Right ventricle myocardium inferior (tissue), 1 donor: ENCODE data around the gene TUBA4A. TPM values are rescaled to one million over a fixed set of nuclear protein-coding genes. Genes with fewer than 3 reads are reported as not detected.
A peak's percentile ranks its signal among the peaks of the same experiment; 100 is the strongest.
"Not testable (repeated sequence)": the region's sequence is repeated elsewhere in the genome, so short reads cannot be mapped to it uniquely, and the experiment has no call there.

Source experiments
- ATAC-seq: fragments of 200-7000 bp; cut with Tn5 transposase; one replicate; pipeline ENCODE4 v1.9.1; 2020; ENCODE audit warnings: mild to moderate bottlenecking, moderate library complexity
- DNase-seq: peaks from one replicate; pipeline ENCODE4 v3.0.0; 2021; ENCODE audit errors: missing footprints
- intact Hi-C: fragments of 100-400 bp; cut with DNase I; formaldehyde crosslinking; loops from one replicate; pipeline ENCODE4 v1.11.0; 2022
- total RNA-seq: library from RNA; stranded (reverse); fragmentation: NEBNext Ultra II Directional; extraction: Animal tissue kit (Norgen Biotek cat#: 25700); gene quantifications from one replicate; pipeline ENCODE4 v1.2.1, GENCODE V29; 2021
- donor health status: DM: no; HTN: yes; CAD: no; lungs with severe emphysema.

TUBA4A gene
- total RNA-seq, 1 donor from 2014 or later: 128 TPM

DNA sequence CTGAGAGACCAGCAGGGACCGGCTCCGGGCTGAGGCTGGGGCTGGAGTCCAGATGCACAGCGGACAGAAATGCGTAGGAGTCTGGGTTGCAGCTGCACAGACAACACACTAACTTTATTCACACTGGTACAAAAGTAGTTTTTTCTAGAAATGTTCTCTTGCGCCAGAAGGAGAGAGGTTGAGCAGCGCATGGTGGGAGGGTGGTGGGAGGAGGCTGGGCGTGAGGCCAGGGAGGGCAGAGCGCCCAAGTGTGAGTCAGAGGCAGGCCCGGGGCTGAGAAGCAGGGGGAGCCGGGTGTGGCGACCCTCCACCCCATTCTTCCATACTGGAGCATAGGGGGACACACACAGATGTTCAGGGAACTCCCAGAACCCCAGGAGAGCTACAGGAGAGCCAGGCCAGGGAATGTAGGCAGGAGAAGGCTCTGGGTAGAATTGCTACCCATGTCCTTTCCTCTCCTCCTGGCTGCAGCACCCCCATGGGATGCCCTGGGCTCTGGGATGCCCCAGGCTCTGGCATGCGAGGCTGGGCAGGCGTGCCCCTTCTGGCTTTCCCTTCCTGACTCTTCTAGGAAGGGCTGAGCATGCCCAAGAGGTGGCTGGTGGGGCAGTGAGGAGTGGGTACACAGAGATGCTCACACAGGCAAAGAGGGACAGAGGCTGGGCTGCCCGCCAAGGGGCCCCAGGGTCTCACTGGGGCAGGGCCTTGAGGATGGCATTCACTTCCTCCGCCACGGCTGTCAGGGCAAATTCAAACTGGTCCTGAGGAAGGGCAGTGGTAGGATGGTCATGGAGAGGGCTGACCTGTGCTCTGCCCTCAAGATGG lies 36.0 kb upstream of the TUBA4A start:
- intact Hi-C loops: loop anchor here (10.0 kb wide), 1 partner anchor 215 kb away; no protein-coding TSS in a partner anchor
- ATAC-seq: peak; percentile 78

DNA sequence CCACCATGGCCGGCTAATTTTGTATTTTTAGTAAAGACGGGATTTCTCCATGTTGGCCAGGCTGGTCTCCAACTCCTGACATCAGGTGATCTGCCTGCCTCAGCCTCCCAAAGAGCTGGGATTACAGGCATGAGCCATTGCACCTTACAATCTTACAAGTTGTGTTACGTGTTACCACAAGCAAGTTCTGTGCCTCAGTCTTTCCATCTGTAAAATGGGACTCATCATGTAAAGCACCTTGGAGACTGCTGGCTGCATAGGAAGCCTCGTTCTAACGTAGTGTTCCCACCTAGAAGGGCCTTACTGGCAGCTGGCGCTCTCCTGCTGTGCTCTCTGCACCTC lies 35.4 kb upstream of the TUBA4A start:
- ATAC-seq (no peak), DNase-seq (no peak)
- intact Hi-C loops: loop anchor here (10.0 kb wide), 1 partner anchor 216 kb away; no protein-coding TSS in a partner anchor

More for the DNA sequence above, 36.0 kb upstream of the TUBA4A start:
- peak; percentile 87 for DNase-seq

DNA sequence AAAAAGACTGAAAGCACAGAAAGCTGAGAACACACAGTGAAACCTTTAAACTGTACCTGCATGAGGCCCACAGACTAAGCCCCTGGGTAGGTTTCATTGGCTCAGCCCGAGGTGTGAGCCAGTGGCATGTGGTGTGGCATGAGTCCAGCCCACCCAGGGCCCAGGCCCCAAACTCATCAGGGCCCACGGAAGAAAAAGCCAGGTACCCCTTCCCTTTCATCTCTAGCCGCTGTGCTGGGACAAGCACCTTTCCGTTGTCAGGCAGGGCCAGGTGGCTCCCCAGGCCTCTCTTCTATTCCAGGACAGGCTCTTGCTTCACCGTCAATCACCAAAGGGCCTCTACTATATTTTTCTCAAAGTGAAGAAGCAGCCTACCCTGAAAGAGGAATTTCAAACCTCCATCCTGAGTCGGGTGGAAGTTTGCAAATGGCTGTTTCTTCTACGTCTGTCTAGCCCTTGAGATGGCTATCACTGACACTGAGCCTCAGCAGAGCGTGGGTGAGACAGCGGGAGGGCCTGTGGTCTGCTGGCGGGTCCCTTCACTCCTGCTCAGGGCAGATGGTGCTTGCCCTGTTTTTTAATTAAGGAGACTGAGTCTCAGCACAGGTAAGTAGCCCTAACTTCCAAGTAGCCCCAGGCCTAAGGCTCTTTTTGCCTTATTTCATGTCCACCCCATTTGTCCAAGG lies 34.0 kb upstream of the TUBA4A start:
- intact Hi-C loops: loop anchor here (10.0 kb wide), 1 partner anchor 217 kb away; no protein-coding TSS in a partner anchor
- no peak for ATAC-seq
- DNase-seq: no peak

DNA sequence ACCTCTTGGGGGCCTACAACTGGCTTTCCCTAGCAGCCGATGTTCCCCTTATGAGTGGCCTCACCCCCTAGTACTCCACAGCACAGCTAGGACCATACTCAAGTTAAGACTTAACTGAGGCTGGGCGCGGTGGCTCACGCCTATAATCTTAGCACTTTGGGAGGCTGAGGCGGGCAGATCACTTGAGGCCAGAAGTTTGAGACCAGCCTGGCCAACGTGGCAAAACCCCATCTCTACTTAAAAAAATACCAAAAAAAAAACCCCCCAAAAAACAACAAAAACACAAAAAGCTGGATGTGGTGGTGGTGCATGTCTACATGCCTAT lies 33.4 kb upstream of the TUBA4A start:
- not testable (repeated sequence) for ATAC-seq, DNase-seq

DNA sequence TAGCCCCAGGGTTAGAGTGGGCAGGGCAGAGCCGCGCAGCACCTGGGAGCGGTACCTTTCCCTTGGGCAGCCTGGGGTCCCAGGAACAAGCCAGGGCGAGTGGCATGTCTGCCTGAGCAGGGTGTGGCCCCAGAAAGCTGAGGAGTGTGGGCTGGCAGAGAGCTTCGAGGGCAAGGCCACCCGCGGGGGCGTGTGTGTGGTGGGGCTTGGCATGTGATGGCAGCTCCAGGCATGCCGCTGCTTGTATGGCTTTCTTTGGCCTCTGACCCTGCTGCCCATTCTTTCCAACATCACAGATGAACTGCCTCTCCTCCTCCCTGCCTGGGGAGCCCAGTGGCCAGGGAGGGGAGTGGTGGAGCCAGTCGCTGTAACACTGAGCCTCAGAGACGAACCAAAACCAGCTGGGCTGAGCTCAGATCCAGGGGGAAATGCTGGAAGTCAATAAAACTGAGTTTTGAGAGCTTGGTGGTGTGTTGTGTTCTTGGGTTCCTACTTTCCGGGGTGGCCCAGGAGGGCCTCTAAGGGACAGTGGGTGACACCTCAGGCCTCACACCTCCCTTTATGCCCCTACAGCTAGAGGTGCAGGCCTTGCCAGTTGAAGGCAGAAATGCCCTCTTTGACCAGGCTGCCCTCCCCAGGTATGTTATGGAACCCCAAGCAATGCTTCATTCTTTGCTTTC lies 32.9 kb upstream of the TUBA4A start:
- intact Hi-C loops: loop anchor here (10.0 kb wide), 1 partner anchor 218 kb away; no protein-coding TSS in a partner anchor
- no peak for DNase-seq
- ATAC-seq: no peak

More for the DNA sequence above, 33.4 kb upstream of the TUBA4A start:
- intact Hi-C loops: loop anchor here (10.0 kb wide), 1 partner anchor 218 kb away; no protein-coding TSS in a partner anchor

DNA sequence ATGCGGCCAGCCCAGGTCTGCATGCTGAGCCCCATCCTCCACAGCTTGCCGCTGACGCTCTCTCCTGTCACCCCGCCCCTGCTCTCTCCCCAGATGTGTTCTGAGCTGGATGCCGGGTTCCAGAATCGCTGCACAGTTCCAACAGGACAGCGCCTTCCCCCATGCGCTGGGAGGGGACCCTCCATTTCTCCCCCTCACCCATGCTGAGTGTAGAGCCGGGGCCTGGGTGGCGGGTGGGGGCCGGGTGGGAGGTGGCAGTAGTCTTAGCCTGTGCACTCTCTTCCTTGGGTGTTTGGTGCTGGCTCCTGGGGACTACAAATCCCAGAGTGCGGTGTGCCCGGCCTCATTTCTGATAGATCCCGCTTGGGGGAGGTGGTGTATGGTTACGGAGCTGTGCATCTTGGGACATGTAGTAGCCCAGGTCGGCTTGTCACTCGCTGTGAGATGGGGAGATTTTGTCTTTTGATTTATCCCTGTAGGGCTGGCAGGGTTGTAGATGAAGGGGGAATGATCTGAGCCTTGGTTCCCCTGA lies 32.2 kb upstream of the TUBA4A start:
- intact Hi-C loops: loop anchor here (10.0 kb wide), 1 partner anchor 219 kb away; no protein-coding TSS in a partner anchor
- DNase-seq: no peak
- ATAC-seq: peak; percentile 48

DNA sequence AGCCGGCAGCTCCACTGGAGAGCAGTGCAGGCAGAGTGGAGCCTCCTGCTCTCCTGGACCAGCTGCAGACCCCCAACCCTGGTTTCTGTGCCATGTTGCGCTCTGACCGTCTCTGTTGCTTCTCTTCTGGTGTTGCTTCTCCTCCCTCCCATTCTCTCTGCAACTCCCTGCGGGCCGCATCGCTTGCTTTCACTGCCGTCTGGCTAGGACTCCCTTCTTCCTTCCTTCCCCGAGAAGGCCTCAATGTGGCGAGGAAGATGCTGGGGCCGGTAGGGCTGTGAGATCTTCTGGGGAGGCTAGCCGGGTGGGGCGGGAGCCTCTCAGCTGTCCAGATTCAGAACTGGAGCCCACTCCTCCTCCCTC lies 31.6 kb upstream of the TUBA4A start:
- intact Hi-C loops: loop anchor here (10.0 kb wide), 1 partner anchor 219 kb away; no protein-coding TSS in a partner anchor
- ATAC-seq (no peak), DNase-seq (no peak)

DNA sequence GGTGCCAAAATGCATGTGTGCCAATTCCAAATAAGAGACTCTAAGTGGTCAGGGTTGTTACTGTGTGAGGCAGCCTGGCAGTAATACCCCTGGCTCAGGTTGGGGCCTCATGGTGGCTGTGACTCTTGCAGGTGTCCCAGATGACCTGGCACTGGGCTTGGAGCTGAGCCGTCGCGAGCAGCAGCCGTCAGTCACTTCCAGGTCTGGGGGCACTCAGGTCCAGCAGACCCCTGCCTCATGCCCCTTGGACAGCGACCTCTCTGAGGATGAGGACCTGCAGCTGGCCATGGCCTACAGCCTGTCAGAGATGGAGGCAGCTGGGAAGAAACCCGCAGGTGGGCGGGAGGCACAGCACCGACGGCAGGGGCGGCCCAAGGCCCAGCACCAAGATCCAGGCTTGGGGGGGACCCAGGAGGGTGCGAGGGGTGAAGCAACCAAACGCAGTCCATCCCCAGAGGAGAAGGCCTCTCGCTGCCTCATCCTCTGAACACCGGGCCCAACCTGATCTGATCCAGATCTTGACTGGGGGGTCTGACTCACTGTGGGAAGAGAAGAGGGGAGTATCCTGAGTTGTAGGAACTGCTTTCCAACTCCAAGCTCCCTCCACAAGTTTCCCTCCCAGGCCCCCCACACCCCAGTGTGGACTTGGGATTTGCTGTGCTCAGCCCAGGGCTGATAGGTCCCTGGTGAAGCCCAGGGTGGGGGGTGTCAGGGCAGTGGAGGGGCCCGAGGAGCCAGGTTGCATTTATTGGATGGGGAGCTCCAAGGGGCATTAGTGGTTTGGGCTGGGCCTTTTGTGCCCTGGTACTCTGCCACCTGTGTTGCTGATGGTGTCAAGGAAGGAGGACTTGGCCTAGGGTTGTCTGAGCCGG lies 31.0 kb upstream of the TUBA4A start:
- intact Hi-C loops: loop anchor here (10.0 kb wide), 1 partner anchor 220 kb away; no protein-coding TSS in a partner anchor
- ATAC-seq: no peak
- DNase-seq: no peak

DNA sequence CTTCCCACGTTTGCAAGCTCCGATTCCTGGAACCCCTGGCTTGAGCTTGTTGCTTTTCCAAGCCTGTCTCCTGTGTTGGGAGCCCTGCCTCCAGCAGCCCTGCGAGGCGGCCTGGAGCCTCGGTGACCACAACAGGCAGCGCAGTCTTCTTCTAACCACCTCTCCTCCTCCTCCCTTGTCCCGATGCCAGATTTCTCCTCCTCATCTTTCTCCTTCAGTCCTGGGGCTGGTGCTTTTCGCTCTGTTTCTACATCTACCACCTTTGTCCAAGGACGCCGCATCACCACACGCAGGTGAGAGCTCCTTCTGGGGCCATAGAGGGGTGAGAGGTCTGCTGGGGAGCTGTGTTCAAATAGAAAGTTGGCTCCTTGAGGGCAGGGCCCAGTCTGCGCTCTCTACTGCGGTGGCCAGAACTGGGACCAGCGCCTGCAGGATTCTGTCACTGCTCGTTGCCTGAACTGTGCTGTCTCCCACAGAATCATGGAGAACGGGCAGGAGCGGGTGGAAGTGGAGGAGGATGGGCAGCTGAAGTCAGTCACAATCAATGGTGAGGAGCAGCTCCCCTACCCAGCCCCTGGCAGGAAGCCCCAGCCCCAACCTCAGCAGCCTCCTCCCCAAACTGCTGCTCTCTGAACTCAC lies 29.3 kb upstream of the TUBA4A start:
- intact Hi-C loops: loop anchor here (10.0 kb wide), 1 partner anchor 222 kb away; no protein-coding TSS in a partner anchor
- ATAC-seq: no peak
- DNase-seq: no peak

DNA sequence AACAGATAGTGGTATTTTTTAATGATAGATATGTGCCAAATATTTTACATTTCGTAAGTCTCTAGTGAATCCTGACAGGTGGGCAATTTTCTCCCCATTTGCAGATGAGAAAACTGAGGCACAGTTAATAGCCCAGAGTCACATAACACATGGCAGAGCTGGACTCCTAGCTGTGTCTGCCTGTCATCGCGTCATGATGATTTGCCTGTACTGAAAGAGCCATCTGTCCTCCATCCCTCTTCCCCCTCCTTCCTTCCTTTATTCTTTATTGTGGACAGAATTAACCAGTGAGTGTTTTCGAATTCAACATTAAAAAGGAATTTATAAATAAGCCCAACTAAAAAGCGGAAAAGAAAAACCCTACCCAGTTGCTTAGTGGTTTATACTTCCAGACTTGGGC lies 28.7 kb upstream of the TUBA4A start:
- DNase-seq (no peak), ATAC-seq (no peak)
- intact Hi-C loops: loop anchor here (10.0 kb wide), 1 partner anchor 222 kb away; no protein-coding TSS in a partner anchor

DNA sequence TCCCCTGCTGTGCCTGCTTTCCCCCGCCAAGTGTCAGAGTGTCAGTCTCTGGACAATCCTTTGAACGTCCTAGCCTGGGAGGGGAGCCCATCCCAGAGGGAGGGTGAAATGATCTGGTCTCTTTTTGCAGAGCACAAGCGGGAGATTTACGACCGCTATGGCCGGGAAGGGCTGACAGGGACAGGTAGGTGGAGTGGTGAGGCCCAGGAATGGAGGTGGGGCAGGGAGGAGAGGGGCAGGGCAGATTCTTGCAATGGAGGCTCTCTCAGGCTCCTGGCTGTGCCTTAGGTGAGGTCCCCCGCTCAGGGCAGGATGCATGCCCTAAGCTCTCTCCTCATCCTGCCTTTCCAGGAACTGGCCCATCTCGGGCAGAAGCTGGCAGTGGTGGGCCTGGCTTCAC lies 27.9 kb upstream of the TUBA4A start:
- intact Hi-C loops: loop anchor here (10.0 kb wide), 1 partner anchor 223 kb away; no protein-coding TSS in a partner anchor
- DNase-seq (no peak), ATAC-seq (no peak)

DNA sequence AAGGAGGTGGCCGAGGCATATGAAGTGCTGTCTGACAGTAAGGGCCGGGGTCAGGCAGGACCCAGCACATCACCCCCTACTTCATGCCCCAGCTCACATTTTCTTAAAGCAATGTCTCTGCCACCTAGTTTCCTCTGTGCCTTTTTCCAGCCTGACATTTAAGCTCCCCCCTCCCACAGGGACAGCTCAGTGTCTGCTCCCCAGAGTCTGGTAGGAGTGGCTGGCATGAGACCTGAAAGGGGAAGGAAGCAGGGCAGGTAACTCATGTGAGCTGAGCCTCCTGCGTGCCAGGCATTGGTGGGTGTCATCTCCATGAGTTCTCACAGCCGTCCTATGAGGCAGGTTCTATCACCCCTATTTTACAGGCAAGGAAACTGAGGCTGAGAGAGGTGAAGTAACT lies 26.9 kb upstream of the TUBA4A start:
- intact Hi-C loops: loop anchor here (10.0 kb wide), 1 partner anchor 224 kb away; no protein-coding TSS in a partner anchor
- DNase-seq: no peak
- ATAC-seq: no peak

DNA sequence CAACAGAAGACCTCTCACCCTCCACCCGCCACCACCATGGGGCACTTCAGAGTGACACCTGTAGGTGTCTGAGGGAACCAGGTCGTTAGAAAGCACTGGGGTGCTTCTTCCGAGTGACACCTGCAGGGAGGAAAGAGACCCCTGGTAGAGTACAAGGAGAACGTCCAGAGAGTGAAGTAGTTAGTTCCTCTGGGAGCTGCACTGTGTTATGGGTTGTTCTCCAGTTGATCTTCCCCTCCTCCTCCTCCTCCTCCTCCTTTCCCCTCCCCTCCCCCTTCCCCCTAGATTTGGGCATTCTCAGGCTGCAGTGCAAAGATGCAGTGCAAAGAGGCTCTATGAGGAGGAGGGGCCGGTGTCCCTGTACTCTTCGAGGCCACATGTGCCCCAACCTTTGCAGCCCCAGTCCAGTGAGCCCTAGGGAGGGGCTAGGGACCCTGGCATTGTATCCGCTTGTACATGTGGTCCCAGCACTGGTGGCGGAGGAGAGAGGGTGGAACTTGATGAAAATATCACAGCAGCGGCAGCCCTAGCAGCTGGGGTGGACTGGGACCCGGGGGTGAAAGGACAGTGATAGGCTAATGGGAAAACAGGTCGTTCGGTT lies 26.3 kb upstream of the TUBA4A start:
- ATAC-seq (no peak), DNase-seq (no peak)
- intact Hi-C loops: loop anchor here (1.0 to 10.0 kb wide), 6 partner anchors 14 to 225 kb away; partner anchors contain the start of genes ANKZF1, ATG9A, CNPPD1 and DNPEP

DNA sequence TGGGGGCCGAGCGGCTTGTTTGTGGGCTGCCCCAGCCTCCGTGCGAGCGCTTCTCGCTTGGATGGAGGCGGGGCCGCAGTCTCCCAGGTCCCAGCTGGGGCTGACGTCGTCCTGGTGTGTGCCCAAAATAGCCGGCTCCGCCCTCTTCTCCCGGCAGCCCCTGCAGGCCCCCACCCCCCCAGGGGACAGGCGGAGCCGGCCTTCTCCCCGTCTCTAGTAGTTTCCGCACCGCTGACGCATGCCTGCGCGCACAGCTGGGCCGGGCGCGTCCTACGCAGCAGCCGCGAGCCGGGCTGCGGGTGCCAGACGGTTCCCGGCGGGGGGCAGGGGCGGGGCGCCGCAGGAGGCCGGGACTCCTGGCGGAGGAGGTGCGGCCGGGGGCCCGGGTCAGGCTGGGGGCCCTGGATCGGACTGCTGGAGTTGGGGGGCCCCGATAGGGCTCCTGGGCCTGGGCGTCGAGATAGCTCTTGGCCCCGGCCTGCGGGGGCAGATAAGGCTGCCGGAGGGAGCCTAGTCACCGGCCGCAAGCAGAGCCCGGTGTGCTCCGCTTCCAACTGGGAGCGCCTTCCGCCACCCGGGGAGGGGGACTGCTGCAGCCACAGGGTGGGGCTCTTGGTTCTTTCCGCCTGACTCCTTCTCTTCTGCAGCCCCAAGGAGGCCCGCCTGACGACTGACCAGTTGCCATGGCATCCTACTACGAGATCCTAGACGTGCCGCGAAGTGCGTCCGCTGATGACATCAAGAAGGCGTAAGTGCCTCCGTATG lies 25.6 kb upstream of the TUBA4A start, which contains the start of gene DNAJB2:
TSS of gene DNAJB2 (plus strand) at position 216 of the 765 bp plus-strand sequence. CDS start at position 684, 468 bp downstream.
- peak; percentile 100 for DNase-seq
- ATAC-seq: peak; percentile 97
- intact Hi-C loops: loop anchor here (1.0 to 5.0 kb wide), 5 partner anchors 15 to 108 kb away; partner anchors contain the start of genes ANKZF1, ATG9A, CNPPD1 and DNPEP

DNA sequence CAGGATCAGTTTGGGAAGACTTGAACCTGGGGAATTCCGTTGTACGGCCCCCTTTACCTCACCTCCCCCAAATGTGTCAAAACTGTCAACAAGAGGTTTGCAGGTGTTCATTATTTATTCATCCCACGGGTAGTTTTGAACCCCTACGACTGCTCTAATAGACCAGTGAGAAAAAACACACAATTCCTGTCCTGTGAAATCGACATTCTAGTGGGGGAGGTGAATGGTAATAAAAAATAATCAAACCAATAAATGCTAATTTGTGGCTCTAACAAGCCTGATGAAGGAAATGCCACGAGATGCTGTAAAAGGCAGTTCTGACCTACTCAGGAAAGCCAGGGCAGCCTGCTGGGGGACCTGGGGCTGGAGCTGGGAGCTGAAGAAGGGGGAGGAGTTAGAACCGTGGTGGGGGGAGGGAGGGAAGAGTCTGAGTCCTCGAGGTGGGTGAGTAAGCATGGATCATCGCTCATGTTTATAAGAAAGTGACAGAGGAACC lies 25.0 kb upstream of the TUBA4A start:
- DNase-seq: no peak
- intact Hi-C loops: loop anchor here (1.0 to 5.0 kb wide), 5 partner anchors 16 to 109 kb away; partner anchors contain the start of genes ANKZF1, ATG9A, CNPPD1 and DNPEP
- no peak for ATAC-seq
